Memory B cell (primary cell): ENCODE results near the gene ALDH1L1.
A peak's percentile ranks its signal among the peaks of the same experiment; 100 is the strongest.

Source experiments
- ATAC-seq: fragments of 150-1000 bp; cut with Tn5 transposase; 2 replicates; pipeline ENCODE4 v1.10.0; 2021; ENCODE audit warnings: low read depth, mild to moderate bottlenecking, moderate library complexity
- DNase-seq, 2 donors: peaks; one replicate each; pipeline ENCODE4 v3.0.0; 2022; ENCODE audit warnings: low spot score in 2 of 2
- H3K27ac Mint-ChIP-seq: one replicate; pipeline ENCODE4 v1.8.0; 2022; ENCODE audit warnings: mild to moderate bottlenecking, moderate library complexity, mixed read lengths
- H3K27me3 Mint-ChIP-seq: one replicate; pipeline ENCODE4 v1.8.0; 2022; ENCODE audit warnings: mixed read lengths
- H3K36me3 Mint-ChIP-seq: one replicate; pipeline ENCODE4 v1.8.0; 2022; ENCODE audit warnings: mild to moderate bottlenecking, mixed read lengths
- H3K4me1 Mint-ChIP-seq: one replicate; pipeline ENCODE4 v1.8.0; 2022; ENCODE audit warnings: mixed read lengths
- H3K4me3 Mint-ChIP-seq: one replicate; pipeline ENCODE4 v1.8.0; 2022; ENCODE audit warnings: mild to moderate bottlenecking, moderate library complexity, mixed read lengths
- H3K9me3 Mint-ChIP-seq: one replicate; pipeline ENCODE4 v1.8.0; 2022; ENCODE audit warnings: mixed read lengths

ALDH1L1 gene

DNA sequence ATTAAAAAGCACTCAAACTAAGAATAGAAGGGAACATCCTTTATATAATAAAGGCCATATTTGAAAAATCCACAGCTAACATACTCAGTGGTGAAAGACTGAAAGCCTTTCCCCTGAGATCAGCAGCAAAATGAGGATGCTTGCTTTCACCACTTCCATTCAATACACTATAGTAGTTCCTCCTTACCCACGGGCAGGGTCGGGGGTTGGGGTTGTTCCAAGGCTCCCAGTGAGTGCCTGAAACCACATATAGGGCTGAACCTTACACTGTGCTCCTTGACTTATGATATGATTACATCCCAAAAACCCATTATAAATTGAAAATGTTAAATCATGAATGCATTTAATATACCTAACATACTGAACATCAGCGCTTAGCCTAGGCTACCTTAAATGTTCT, 37.7 kb downstream of the ALDH1L1 start:
- ATAC-seq (no peak), DNase-seq (no peak)
- Mint-ChIP-seq H3K36me3 (no peaks in the 10 kb centered on the region), H3K9me3 (no peaks in the 10 kb centered on the region), H3K27ac (no peak overlapping the region), H3K27me3 (peaks cover 5% of the 10 kb centered on the region), H3K4me1 (no peaks in the 10 kb centered on the region), H3K4me3 (no peak overlapping the region)

- Mint-ChIP-seq H3K4me3 (no peak overlapping the region), H3K9me3 (no peaks in the 10 kb centered on the region), H3K27ac (no peak overlapping the region), H3K4me1 (no peaks in the 10 kb centered on the region), H3K36me3 (no peaks in the 10 kb centered on the region), H3K27me3 (peaks cover 21% of the 10 kb centered on the region)
- DNase-seq = no peak
- no peak for ATAC-seq
Measured at GRCh38 chr3:126137490-126138130, 42.8 kb downstream of the ALDH1L1 start.

DNA sequence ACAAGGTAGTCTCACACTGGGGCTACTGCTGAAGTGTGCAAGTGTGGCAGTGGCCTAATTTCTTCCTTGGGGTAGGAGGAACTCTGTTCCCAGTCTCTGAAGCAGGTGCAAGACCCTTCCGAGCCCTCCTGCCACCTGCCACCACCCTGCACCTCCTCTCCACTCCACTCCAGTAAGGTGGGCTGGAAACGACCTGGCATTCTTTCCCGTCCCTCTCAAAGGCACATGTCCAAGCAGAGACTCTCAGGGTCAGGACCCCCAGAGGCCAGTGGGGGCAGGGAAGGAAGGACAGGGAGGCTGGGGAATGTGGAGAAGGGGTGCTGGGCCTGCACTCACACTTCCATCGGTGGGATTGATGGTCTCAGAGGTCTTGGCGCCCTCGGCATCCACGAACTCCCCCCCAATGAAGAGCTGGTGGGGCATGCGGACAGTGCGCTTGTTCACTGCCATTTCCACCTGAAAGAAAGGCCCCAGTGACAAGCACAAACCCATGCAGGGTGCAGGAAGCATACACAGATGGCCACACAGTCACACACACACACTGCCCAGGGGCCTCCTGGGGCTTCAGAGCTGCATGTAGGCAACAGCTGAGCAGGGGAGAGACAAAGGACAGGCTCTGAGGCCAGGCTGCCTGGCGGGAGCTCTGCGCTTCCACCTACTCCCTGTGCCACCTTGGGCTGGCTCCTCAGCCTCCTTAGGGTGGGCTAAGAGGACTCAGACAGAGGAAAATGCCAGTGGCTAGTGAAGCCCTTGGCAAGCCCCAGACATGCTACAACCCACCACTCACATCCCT, 43.8 kb downstream of the ALDH1L1 start:
- Mint-ChIP-seq H3K4me3 (no peak overlapping the region), H3K27ac (no peak overlapping the region), H3K27me3 (peaks cover 21% of the 10 kb centered on the region), H3K9me3 (no peaks in the 10 kb centered on the region), H3K4me1 (no peaks in the 10 kb centered on the region), H3K36me3 (no peaks in the 10 kb centered on the region)
- ATAC-seq (no peak), DNase-seq (no peak)

DNA sequence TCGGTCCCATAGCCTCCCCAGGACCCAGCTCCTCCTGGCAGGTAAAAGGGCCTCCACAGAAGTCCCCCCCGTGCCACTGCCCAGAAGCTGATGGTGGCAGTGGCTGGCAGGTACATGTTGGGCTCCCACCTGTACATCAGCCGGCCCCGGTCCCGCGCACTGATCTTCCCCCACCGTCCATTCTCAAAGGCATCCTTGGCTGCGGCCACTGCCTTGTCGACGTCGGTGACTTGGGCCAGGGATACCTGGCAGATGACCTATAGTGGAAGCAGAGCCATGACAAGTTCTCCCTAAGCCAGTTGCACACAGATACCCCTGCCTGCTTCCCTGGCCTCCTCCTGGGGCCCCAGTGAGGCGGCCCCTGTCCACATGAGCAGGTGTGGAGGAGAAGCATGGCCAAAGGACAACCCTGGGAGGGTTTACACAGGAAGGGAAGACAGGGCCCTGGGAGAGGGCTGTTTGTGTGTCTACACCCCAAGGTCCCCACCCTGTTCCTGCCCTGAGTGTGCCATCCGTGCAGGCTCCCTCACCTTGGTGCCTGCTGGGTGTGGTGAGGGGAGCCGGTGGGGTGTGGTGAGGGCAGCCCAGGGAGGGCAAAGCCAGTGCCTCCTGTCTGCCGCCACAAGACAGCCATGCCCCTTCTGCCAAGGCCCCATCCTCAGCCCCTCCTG, 44.8 kb downstream of the ALDH1L1 start:
- ATAC-seq (no peak), DNase-seq (no peak)
- Mint-ChIP-seq H3K9me3 (no peaks in the 10 kb centered on the region), H3K36me3 (no peaks in the 10 kb centered on the region), H3K27me3 (peaks cover 21% of the 10 kb centered on the region), H3K27ac (no peak overlapping the region), H3K4me1 (no peaks in the 10 kb centered on the region), H3K4me3 (no peak overlapping the region)

DNA sequence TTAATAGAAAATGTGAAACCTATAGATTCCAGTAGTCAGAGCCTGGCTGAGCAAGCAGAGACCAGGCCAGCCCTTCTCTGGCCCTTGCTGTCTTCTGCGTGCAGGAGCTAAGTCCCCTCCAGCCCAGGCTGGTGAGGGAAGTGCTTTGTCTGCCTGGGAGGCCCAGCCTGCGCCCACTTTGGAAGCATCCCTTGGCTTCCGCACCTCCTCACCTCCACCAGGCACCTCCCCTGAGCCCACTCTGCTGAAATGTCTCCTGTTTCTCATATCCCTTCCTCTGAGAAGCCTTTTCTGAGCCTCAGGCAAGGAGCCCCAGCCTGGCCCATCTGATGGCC, 45.3 kb downstream of the ALDH1L1 start:
- no peak for ATAC-seq
- Mint-ChIP-seq H3K9me3 (no peaks in the 10 kb centered on the region), H3K27ac (no peak overlapping the region), H3K4me1 (no peaks in the 10 kb centered on the region), H3K36me3 (no peaks in the 10 kb centered on the region), H3K27me3 (peaks cover 21% of the 10 kb centered on the region), H3K4me3 (no peak overlapping the region)
- DNase-seq = no peak

DNA sequence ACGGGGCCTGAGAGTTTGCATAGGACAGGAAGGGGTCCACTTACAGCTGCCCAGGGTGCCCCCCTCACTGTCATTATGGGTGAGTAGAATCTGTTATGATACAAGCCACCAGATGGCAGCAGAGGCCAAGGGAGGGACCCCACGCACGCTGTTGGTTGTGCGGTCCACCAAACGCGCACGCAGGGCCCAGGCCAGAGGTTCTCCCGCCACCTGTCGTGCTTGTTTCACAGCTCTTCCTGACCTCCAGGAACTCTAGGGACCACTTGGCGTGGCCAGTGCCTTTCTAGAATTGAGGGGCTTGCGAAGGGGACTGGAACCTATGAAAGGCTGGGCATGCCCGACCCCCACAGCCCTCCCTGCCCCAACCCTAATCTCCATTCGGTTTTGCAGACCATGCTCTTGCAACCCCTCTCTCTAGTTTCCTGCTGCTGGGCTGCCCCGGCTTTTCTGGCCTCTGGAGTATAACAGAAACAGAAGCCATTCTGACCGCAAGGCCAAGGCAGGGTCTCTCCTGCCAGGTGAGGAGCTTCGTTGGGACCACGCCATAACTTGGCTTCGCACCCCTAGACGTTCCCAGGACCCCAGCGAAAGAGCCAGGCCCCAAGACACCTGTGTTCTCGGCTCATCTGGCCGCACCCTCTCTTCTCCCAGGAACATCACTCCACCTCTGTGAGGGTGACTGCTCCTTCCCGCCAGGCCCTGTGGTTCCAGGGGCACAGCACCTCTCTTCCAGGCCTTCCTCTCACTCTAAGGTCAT, 46.0 kb downstream of the ALDH1L1 start:
- no peaks in the 10 kb centered on the region for H3K36me3 Mint-ChIP-seq
- H3K27me3 Mint-ChIP-seq = peaks cover 20% of the 10 kb centered on the region
- H3K4me3 Mint-ChIP-seq = no peak overlapping the region
- peak; percentile 61 for ATAC-seq
- no peaks in the 10 kb centered on the region for H3K9me3 Mint-ChIP-seq
- H3K4me1 Mint-ChIP-seq = no peaks in the 10 kb centered on the region
- peak; percentile 33 to 55 for DNase-seq
- no peak overlapping the region for H3K27ac Mint-ChIP-seq

DNA sequence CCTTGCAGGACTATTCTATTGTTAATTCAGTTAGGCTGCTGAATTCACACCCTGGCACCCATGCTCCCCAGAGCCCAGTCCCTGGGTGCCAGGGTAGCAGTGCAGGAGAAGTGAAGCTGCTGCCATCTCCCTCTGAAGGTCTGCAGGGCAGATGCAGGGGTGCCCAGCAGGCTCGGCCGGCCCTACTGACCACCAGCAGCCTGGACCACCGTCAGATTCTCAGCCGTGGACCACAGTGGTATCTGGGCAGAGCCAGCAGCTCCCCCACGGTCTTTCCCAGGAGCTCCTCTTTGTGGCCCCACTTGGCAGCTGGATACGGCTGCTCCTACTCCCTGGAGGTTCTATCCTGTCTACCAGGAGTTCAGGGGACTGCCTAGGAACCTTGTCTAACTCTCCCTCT, 46.8 kb downstream of the ALDH1L1 start:
- Mint-ChIP-seq H3K27ac (no peak overlapping the region), H3K36me3 (no peaks in the 10 kb centered on the region), H3K27me3 (peaks cover 17% of the 10 kb centered on the region), H3K9me3 (no peaks in the 10 kb centered on the region), H3K4me3 (no peak overlapping the region), H3K4me1 (no peaks in the 10 kb centered on the region)
- DNase-seq (no peak), ATAC-seq (no peak)

- Mint-ChIP-seq H3K4me3 (no peak overlapping the region), H3K4me1 (no peaks in the 10 kb centered on the region), H3K27ac (no peak overlapping the region), H3K9me3 (no peaks in the 10 kb centered on the region), H3K36me3 (no peaks in the 10 kb centered on the region), H3K27me3 (peaks cover 17% of the 10 kb centered on the region)
- ATAC-seq (no peak), DNase-seq (no peak)
Measured at GRCh38 chr3:126132751-126133511, 47.5 kb downstream of the ALDH1L1 start.

- Mint-ChIP-seq H3K27me3 (peaks cover 15% of the 10 kb centered on the region), H3K4me1 (no peaks in the 10 kb centered on the region), H3K9me3 (no peaks in the 10 kb centered on the region), H3K4me3 (no peak overlapping the region), H3K36me3 (no peaks in the 10 kb centered on the region), H3K27ac (no peak overlapping the region)
- DNase-seq (no peak), ATAC-seq (no peak)
Measured at GRCh38 chr3:126131881-126132750, 48.3 kb downstream of the ALDH1L1 start.

DNA sequence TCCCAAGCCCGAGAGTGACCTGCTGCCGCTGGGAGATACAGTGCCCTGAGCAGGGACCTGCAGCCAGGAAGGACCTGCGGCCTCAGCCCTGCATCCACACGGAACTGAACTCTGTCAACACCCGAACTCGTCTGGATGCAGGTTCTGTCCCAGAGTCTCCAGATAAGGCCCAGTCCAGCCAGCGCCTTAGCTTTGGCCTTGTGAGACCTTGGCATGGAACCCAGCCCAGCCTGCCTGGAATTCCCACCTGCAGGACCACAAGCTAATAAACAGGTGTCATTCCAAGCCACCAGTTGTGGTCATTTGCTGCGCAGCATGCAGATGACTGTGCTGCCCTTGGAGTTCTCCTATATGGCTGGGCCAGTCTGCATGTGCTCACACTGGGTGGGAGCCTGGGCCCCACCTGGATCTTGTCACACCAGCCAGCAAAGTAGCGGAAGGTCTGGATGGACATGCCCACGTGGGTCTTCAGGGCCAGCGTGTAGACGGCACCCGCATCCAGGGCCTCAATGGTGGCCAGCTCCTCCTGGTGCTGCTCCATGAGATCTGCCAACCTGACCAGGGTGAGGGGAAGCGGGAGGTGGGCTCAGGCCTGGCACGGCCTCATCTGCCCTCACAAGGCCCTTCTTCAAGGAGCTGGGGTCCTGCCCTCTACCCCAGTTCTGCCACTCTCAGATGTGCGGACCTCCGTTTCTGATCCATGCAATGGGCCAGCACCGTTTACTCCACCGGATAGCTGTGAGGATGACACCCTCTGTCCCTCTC, 49.2 kb downstream of the ALDH1L1 start:
- no peak overlapping the region for H3K27ac Mint-ChIP-seq
- H3K9me3 Mint-ChIP-seq = no peaks in the 10 kb centered on the region
- no peaks in the 10 kb centered on the region for H3K36me3 Mint-ChIP-seq
- no peak for DNase-seq
- no peaks in the 10 kb centered on the region for H3K4me1 Mint-ChIP-seq
- no peak for ATAC-seq
- no peak overlapping the region for H3K4me3 Mint-ChIP-seq
- H3K27me3 Mint-ChIP-seq = peaks cover 12% of the 10 kb centered on the region

DNA sequence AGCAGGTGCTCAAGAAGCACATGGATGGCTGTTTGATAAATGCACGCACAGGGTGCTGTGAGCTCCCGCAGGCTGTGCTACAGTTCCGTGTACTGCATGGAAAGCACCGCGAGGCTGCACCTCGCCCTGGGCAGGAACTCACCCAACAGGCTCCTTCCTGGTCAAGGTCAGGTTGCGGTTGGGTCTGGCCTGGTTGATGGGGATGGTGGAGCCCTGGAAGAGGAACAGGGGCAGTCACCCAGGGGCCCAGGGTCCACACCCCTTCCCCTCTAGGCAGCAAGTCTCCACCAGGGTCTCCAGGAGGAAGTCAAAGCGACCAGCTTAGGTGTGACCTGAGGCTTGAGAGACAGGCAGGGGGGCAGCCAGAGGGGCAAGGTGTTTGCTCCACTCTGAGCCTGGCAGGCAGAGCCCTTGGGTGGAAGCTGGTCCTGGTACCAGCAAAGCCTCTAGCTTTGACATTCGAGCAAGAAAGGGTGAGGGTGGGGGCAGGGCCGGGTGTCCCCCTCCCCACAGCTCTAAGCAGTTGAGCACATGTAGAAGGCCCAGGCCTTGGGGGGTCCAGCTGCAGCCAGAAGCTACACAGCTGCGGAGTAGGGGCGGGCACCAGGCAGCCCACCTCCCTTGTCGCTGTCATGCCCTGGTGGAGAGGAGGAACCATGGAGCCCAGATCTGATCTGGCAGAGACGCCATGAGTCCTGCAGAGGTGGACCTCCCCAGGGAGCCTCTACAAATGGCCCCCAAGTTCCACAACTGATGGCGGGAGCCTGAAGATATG, 50.1 kb downstream of the ALDH1L1 start:
- Mint-ChIP-seq H3K36me3 (no peaks in the 10 kb centered on the region), H3K4me1 (no peaks in the 10 kb centered on the region), H3K9me3 (no peaks in the 10 kb centered on the region), H3K27ac (no peak overlapping the region), H3K27me3 (peaks cover 6% of the 10 kb centered on the region), H3K4me3 (no peak overlapping the region)
- ATAC-seq (no peak), DNase-seq (no peak)

- no peak for ATAC-seq
- H3K9me3 Mint-ChIP-seq = no peaks in the 10 kb centered on the region
- H3K4me3 Mint-ChIP-seq = no peak overlapping the region
- no peak overlapping the region for H3K27ac Mint-ChIP-seq
- no peaks in the 10 kb centered on the region for H3K4me1 Mint-ChIP-seq
- DNase-seq = no peak
- H3K27me3 Mint-ChIP-seq = peaks cover 4% of the 10 kb centered on the region
- H3K36me3 Mint-ChIP-seq = no peaks in the 10 kb centered on the region
Measured at GRCh38 chr3:126129398-126129891, 50.9 kb downstream of the ALDH1L1 start.
